LoVo (cell line): ENCODE results near the gene SEMA7A.

ENCODE experiments used
- DNase-seq: peaks from one replicate; pipeline ENCODE4 v3.0.0-alpha.2; 2016; ENCODE audit warnings: low spot score

SEMA7A gene

DNA sequence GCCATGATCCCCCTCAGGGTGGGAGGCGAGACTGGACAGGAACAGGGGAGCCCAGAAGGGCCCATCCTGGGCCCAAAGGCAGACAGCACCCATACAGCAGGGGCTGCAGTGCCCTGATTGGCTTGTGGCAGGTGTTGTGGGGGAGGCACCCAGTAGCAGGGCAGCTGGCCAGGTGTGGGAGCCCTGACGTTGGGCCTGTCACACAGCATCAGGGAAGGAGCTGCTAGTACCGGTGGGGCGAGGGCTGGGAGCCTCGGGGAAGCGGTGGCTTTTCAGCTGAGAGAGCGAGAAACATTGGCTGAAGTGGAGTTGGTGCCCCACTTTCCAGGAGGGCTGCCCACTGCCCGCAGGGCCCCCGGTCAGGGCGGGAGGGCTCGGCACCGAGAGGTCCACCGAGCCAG lies 46.6 kb downstream of the SEMA7A start:
- no peak for DNase-seq

DNA sequence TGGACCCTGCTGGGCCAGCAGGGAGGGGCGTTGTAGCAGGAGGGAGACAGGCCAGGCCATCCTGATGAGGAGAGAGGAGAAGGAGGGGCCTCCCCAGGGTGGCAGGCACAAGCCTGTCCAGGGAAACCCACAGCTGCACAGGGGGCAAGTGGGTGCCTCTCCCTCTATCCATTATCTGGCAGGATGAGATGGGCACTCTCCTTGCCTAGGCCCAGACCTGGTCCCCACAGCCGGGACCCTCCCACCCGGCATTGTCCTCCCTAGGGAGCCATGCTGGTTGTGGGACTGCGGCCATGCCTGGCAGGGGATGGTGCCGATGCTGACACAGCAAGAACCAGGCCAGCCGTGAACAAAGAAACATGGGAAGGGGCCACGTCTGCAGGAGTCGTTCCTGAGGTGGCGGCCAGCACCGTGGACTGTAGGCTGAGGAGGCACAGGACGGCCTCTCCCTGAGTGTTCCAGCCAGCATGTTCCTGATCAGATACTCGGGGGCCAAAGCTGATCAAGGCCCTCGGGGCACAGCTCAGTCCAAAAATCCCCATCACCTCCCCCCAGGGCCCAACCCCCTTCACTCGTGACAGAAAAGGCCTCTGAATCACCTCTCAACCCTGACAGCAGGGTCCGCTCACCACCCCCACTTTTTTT lies 47.1 kb downstream of the SEMA7A start:
- no peak for DNase-seq

DNA sequence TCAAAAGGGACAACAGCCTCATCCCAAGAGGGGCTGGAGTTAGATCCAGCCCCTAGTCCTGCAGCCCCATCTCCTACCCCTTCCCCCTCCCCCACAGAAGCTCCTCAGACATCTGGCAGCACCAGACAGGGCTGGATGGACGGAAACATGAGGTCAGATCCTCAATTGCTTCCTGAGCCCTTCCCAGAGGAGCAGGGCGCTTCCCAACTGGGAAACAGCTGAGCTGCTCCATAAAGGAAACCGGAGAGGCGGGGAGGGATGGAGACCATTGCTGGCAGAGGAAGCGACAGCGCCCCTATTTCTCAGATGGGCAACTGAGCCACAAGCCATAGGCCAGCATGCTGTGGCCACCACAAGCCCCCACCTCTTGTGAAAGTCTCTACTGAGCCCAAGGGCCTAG lies 48.0 kb downstream of the SEMA7A start:
- DNase-seq = no peak

DNA sequence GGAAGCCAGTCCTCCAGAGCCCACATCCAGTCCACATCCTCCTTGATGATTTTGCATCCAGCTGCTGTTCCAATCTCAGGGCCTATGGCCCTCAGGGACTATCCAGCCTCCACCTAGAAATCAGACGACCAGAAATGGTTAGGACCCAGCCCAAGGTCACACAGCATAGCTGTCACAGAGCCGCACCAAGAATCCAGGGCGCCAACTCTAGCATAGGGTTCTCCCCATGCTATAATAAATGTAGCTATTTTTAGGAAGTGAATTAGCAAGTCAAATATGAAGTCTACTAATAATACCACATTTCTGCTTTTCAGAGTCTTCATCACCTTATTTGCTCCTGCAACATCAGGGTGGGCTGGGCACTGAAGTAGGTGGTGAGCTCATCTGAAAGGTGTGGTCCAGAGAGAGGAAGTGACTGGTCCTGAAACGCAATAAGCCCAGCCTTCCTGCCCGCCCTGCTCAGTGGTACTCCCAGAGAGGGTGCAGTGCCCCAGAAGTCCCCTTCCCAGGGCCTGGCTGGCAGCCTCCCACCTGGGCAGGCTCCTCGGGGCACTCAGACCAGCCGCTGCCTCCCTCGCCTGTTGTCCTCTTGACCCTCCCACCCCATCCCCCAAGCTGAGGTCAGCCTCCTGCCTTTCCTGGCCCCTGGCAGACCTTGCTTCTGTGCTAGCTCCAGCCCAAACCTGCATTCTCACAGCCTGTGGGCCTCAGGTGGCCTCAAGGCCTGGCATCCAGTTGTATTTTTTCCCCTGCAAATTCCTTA lies 48.7 kb downstream of the SEMA7A start:
- DNase-seq = no peak

DNA sequence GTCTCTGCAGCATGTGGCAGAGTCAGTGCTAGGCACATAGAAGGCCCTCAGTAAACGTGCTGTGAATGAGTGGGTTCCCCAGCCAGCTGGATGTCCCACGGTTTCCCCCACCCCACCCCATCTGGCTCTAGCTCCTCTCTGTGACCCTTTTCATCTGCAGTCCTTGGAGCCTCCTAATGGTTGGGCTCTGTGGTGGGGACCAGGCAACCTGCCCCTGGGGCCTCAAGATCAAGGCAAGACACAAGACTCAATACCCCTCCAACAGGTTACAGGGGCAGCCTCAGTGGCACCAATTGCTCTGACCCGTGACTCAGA lies 49.2 kb downstream of the SEMA7A start:
- DNase-seq = no peak

DNA sequence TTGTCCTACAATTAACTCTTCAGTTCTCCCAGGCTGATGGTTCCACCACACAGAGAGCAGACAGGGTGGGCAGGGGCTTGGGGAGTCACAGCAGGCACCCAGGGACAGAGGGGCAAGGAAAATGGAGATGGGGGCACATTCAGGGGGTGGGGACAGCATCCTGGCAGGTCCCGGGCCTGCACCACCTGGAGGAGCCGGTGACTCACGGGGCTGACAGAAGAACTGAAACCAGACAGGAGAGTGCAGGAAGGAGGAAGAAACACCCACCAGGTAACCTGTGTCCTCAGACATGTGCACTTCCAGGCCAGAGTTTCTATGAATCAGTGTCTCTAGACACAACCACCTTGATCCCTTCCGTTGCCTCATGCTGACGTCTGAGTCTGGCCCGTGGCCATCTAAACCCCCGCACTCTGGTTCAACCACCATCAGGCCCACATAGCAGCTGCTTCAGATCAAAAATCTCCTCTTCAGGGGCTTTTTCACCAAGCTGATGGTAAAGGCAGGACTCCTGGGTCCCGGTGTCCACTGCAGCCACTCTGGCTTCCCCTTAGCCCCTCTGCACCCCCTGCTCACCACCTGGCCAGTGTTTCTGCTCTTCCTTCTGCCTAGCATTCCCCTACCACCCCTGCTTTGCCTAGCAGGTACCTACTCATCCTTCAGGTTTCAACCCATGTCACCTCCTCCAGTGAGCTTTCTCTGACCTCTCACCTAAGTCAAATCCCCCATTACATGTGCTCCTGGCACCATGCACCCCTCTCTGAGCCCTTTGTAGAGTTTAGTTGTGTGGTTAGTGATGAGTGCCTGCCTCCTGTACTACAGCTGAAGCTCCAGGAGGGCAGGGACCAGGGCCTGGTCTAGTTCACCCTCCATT lies 49.8 kb downstream of the SEMA7A start:
- DNase-seq = no peak

DNA sequence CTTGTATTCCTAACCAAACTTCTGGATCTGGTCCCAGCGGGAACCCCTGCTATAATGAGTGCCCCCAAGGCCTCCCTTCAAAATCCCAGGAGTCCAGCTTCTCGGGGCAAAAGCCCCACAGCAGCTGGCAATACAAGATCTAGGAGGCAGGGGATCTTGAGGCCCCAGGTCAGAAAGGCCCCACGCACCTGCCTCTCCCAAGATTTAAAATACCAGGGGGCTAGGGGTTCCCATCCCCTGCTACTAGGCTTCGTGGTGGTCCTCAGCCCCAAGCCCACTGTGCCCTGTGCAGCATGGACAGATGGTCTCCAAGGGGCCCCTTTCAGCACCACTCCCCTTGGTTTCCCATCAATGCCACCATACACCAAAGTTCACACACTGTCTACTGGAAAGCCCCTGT lies 50.5 kb downstream of the SEMA7A start:
- no peak for DNase-seq

DNA sequence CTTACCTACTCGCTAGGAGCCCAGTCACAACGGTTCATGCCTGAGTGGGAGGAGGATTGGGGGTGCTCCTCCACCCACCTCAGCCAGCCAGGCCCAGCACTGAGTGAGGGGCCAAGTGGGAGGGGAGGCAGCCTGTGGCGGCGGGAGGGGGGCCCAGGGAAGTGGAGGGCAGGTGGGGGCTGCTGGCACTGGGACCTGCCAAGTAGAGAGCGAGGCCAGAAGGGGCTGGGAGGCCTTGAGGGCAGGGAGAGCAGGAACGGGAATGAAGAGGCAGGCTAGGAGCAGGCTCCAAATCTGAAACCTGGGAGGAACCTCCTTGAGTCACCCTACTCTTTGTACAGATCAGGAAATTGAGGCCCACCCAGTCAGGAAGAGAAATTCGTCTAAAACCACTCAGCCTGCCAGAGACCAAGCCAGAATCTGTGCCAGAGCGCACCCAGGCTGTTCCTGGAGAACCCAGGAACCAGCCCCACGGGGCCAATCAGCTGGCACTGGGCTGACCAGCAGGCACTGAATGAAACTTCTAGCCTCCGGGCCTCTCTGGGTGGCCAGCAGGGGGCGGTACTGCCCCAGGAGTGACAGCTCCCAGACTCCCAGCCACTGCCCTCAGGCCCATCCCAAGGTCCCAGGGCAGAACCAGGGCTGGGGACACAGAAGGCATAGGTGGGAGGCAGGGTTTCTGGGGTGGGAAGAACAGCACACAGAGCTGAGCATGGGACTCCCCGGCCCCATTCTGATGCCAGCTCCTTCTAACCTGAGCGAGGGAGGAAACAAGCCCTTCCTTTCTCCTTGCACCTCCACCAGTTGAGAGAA lies 51.5 kb downstream of the SEMA7A start:
- DNase-seq = peak; percentile 84

DNA sequence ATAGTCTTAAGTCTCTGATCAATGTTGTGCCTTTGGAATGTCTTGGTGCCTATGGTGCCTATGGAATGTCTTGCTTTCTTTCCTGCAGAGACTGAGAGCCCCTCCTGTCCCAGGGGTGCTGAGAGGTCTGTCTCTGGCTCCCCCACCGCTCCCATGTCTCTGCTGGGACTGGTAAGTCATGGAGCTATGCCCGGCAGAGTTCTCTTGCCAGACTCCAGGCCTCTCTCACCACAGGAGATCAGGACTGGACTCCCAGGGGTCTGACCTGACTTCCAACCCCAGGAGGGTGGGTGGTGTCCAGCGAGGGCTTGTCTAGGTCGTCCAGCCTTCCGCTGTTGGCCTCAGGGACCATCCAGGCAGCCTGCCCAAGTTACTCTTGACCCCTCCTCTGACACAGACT lies 52.3 kb downstream of the SEMA7A start:
- no peak for DNase-seq

DNA sequence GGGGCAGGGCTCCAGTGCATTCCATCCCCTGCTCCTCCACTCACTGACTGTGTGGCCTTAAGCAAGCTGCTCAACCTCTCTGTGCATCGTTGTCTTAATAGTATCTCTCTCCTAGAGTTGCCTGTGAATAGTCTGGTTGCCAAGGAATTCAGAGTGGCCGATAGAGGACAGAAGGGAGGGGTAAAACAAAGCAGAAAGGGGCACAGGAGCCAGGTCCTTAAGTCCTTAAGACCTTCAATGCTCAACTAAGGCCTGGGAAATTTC lies 52.6 kb downstream of the SEMA7A start:
- DNase-seq = no peak

DNA sequence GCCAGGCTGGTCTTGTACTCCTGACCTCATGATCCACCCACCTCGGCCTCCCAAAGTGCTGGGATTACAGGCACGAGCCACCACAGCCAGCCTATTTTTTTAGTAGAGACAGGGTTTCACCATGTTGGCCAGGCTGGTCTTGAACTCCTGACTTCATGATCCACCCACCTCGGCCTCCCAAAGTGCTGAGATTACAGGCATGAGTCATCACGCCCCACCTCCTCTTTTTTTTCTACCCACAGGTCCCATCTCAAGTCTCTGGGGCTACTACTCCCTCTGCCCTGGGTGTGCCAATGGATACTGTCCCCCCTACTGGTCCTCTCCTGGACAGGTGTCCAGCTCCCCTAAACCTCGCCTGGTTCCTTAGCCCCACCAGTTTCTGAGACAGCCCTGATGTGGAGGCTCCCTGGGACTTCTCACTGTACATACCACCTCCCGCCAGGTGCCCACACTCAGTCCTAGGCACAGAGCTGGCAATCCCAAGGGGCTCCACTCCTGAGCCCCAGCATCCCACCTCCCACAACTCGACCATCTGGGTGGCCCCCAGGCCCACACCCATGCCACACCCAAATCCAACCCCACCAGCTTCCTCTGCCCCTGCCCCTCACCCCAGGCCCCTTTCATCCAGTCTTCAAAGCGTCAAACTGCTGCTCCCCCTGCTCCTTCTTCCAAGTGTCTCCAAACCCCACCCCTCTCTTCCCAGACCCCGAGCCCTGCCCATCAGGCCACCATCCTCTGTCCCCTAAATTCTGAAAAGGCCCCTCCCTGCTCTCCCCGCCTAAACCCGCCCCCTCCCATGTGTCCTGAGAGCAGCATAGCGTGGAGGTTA lies 53.2 kb downstream of the SEMA7A start:
- no peak for DNase-seq

DNA sequence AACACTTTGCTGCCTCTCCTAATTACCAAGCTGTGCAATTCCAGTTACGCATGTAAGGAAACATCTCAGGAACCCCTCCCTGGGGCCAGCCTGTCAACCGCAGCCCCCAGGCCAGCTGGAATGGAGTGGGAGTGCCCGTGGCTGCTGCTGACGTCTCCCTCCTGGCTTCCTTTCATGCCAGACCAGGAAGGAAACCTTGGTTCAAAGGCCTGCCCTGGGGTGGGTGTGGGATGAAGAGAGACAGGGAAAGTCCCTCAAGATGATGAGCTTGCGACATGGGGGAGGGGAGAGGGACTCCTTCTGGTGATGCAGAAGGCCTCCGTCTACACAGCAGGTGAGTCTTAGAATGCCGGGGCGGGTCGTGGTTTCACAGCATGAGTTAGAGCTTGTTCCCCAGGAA lies 54.9 kb downstream of the SEMA7A start:
- no peak for DNase-seq

DNA sequence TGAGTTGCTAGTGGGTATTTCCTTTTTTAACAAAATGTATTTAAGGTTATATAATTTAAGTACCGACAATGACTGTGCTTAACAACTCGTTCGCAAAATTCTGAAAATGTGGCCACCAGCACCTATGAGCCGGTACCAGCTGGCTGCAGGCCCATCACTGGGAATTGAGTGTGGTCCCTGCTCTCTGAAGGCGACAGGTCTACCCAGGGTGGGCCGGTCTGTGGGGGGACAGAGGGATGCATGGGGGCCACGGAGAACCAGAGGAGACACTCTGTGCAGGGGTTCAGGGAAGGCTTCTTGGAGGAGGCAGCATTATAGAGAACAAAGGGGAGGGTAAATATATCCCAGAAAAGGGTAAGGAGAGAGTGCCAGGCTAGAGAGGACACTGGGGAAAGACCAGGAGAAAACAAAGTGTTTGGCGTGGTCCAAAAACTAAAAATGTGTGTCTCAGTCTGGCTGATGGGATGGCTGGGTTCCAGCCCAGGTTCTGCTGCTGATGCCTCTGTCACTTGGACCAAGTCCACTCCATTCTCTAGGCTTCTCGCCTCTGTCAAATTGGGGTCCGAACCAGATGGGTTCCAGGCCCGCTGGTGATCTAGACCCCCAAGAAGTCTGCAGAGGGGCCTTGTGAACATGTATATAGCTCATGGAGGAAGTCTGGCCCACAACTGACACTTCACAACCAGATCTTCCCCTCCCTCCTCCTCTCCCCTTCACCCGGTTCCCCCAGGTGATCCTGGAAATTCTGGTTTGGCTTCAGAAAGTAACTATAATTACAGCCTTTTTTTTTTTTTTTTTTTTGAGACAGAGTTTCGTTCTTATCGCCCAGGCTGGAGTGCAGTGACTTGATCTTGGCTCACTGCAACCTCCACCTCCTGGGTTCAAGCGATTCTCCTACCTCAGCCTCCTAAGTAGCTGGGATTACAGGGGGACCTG lies 55.7 kb downstream of the SEMA7A start:
- no peak for DNase-seq

DNA sequence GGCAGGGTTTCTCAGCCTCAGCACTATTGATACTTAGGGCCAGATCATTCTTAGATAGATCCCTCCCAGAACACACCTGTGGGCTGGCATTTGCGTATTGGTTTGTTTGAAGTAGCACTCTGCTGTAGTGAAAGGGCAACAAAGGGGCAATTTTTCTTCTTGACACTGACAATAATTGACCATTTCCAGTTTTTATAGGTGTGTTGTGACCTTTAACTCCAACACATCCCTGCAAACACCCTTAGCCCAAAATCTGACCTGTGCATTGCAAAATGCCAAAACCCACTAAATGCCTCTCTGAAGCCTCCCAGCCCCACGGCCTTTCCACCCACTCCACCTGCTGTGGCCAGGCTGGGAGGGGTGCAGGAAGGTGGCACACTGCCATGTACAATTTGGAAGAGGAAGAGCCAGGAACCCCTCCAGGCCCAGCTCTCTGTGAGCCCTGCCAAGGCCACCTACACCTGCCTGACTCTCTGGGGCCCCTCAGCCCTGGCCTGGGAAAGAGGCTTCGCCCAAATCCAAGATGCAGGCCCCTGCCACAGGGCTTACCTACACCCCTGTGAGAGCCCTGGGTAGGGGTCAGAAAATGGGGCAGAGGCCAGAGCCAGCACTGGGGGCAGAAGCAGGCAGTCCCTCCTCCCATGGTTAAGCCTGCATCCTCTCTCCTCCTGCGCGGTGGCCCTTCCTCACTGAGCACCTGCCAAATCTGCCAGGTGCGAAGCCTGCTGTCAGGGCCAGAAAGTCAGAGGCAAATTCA lies 56.8 kb downstream of the SEMA7A start:
- DNase-seq = no peak

DNA sequence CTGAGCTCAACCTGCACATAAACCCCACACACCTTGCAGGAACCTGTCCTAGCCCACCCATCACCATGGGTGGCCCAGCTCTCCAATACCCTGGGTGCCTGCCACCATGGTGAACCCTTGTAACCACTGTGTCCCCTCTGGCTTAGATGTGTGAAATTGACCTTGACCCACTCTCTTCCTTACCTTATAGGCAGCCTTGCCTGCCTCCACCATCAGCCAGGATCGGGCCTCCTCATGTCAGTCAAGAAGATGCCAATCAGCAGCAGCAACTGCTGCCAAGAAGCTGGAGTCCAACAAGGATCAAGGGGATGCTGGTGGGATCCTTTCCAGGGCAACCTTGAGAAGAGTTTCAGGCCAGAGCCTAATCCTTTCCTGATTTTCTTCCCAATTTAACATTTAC lies 57.5 kb downstream of the SEMA7A start:
- DNase-seq = no peak

DNA sequence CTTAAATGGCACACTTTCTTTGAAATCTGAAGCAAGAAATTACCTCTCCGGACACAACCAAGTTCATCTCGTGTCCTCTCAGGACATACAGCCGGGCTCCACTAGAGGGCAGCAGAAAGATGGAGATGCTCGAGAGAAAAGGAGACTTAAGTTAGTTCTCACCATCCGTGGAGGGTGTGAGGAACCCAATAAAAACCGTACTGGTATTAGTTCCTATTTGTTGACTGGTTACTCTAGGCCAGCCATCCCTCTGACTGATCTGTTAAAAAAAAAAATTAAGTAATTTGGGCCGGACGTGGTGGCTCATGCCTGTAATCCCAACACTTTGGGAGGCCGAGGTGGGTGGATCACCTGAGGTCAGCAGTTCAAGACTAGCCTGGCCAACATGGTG lies 58.5 kb downstream of the SEMA7A start:
- peak; percentile 84 for DNase-seq

DNA sequence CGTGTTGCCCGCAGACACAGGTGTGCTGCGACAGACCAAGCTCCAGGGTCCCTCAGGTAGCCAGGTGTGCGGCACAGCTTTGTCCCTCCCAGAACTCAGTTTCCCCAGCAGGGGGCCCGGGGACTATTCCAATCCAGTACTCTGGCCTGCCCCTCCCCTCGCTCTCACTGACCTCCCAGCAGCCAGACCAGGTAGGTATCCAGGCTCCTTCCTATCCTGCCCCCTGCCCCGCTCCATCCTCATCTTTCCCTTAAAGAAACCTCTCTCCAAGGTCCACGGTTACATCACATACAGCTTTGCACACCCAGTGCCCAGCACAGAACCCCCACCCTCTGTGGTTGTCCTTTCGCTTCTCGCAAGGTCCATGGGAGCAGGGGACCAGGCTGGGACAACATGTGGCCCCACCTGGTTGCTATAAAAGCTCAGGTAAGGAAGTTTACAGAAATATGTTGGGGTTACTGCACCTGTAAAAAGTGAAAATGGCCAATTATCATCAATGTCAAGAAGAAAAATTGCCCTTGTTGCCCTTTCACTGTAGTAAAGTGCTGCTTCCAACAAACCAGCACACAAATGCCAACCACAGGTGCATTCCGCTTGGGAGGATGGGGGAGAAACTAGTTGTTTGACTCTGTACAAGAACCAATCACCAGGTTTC lies 59.0 kb downstream of the SEMA7A start:
- DNase-seq = no peak

DNA sequence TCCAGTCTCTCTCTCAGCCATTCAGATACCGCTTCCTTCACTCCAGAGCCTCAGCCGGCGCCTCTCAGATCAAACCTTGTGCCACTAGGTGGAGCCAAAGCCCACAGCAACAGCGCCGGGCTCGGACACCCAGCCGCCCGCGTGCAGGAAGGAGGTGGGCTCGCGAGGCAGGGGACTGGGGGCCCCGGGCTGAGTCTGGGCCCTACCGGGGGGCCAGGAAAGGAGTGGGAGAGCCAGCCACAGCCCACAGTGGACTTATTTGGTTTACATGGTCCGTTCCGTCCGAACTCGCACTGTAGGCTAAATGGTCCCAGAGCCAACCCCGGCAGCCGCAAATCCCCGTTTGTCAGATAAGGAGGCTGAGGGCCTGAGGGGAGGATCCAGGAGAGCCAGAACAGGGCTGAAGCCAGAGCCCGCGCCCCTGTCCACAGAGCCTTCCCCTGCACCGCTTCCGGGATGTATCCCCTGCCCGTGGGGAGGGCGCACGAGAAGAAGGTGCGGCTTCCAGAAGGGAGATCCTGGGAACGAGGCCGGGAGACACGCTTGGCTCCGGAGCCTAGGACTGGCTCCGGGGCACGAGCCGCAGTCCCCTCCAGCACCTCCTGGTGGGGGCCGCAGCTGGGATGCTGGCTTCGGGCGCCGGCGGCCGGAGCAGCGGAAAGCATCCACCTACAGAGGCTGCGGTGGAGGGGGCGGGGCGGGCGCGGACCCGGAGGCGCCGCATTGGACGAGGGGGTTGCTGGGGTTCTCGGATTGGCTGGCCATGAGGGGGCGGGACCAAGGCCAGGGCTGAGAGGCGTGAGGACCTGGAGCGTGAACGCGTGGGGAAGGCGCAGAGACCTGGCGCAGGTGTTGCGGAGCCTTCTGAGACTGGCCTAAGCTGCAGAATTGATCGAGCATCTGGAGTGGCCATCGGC lies 59.8 kb downstream of the SEMA7A start:
- DNase-seq = peak; percentile 96
